Suppressor macrophage treated with lipopolysaccharide for 1 hour (primary cell): ENCODE data around the gene TMEM151A.

Experiments
- DNase-seq, 3 donors: peaks; one replicate each; pipeline ENCODE4 v3.0.0-alpha.2; 2020 to 2022

The TMEM151A gene

GRCh38 chr11:66338276-66339161, 46.8 kb downstream of the TMEM151A start:
- DNase-seq = no peak

- no peak for DNase-seq
Observed at GRCh38 chr11:66339162-66339675, 47.5 kb downstream of the TMEM151A start.

DNA sequence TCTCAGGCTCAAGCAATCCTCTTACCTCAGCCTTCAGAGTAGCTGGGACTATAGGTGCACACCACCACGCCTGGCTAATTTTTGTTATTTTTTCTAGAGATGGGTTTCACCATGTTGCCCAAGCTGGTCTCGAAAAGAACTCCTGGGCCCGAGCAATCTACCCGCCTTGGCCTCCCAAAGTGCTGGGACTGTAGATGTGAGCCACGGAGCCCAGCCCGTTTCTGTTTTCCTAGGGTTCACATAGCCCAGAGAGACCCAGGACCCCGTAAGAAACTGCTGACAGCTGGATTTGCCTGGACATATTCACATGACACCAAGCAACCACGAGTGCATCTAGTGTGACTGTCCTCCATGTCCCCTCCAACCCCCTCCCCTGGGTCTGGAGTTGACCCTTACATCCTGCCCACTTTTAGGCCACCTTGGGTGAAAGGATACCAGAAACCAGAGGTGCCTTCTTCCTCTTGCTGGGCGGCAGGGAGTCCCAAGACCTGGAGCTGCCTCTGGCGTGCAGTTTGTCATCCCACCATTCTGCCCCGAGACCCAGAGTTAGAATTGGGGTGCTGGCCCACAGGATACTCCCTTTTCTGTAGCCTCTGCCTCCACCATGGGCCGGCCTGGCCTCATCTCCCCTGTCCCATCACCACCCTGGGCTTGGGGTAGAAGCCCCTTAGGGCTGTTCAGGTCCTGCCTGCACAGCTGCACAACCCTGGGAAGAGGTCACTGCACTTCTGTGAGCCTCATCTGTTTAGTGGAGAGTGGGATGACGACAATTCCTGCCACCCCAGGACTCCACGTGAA, 48.2 kb downstream of the TMEM151A start:
- DNase-seq = no peak

DNA sequence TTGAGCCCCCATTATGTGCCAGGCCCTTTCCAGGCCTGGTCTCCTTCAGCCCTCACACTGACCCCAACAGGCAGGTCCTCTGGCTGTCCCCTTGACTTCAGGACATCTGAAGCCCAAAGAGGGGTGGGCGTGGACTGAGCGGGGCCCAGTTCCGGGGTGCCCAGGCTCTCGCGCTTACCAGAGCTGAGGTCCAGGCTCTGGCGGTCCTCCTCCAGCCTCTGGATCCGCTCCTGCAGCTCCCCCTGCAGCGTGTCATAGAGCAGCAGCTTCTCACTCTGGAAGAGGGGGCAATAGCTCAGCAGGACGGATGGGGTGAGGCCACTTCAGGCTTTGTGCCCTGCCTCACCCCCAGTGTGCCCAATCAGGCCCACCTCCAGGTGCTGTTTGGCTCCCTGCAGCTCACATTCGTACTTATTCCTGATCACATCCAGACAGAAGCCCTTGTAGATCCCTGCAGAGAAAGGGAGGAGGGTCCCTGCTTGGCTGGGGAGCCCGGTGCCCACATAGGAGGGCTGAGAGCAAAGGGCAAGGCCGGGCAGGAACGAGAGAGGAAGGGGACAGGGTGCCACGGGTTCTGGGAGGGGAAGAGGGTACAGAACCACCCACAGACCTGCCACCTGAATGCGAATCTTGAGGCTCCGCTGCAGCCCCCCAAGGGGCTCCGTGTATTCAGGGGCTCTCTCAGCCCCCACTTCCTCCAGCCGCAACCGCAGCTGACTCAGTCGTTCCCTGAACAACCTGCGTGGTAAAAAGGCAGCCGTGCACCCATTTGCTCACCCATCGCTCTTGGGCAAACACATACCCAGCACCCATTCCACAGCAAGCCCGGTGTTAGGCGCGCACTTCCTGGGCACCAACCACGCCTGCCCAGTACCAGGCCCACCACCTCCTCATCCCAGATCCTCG, 49.2 kb downstream of the TMEM151A start:
- no peak for DNase-seq

- no peak for DNase-seq
Observed at GRCh38 chr11:66341502-66342126, 49.9 kb downstream of the TMEM151A start.

DNA sequence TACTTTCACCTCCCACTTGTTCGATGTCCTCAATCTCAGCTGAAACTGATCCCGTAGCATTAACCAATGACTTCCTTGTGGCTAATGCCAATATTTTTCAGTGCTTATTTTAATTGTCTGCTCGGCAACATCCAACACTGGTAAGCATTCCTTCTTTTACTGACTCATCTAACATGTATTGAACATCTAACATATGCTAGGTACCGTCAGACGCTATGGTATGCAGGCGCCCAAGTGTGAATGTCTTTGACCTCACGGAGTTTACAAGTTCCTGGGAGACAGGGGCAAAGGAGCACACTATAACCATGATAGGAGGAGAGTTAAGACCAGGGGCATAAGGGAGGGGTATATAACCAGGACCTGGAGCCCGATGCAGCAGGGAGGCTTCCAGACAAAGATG, 51.5 kb downstream of the TMEM151A start:
- DNase-seq = no peak

DNA sequence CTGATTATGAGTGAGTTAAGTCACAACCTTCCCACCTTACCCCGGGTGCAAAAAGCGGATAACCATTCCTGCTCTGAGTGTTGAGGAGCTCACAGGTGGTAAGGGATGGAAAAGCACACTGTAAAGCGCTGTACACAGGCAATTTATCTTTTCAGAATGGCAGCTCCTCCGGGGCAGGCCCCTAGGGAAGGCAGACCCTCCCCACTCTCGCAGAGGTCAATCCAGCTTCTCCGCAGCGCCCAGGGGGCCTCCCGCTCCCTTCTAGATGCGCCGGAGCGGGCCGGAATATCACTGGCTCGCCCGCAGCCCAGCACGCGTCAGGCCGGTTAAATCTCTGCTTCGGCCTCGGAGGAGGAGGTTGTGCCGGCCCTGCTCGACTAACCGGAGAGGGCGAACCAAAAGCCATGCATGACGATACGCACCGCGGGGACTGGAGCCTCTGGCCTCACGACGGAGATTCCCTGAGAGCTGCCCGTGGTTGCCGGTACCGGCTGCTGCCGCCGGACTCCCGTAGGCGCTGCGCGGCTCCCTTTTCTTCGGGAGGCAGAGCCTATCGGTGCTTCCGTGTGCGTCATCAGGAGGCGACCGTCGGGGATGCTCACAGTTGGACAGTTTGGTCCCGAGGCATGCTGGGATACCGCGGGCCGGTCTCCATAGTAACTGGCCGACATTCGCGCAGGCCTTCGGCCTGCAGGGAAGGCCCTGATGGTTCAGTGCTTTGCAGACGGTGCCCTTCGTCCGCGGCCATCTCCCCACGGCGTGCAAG, 53.0 kb downstream of the TMEM151A start, which contains the start of gene BRMS1:
TSS of gene BRMS1 (minus strand) at position 555 of the 766 bp plus-strand sequence. CDS start 2,870 bp downstream, outside the sequence.
- DNase-seq = peak; percentile 98 to 99 (median 98)

DNA sequence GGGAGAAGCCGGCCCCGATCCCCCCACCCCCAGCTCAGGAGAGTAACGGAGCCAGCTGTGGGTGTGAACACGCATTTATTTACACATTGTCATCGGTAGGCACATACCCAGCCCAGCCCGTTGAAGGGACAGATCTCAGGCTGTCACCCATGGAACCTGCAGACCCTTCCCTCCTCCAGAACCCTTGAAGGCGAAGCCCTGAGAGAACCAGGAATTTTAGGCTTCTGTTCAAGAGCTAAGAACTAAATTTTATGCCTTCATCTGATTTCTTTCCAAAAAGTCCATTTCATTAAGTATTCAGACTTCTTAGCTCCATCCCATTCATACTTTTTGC, 53.6 kb downstream of the TMEM151A start:
- no peak for DNase-seq
